GM21737 (cell line): ENCODE data around the gene AADAC.
"Not testable (repeated sequence)": the region's sequence is repeated elsewhere in the genome, so short reads cannot be mapped to it uniquely, and the experiment has no call there.

Source experiments
- ATAC-seq: cut with Tn5 transposase; IDR thresholded peaks from one replicate; pipeline ENCODE4 v1.9.1; 2021; ENCODE audit warnings: mild to moderate bottlenecking, moderate library complexity; ENCODE audit not compliant: unreplicated experiment

The AADAC gene

GRCh38 chr3:151796105-151796680 lies 17.7 kb upstream of the AADAC start:
- no peak for ATAC-seq

GRCh38 chr3:151798466-151798865 lies 15.4 kb upstream of the AADAC start:
- ATAC-seq, result no peak

- ATAC-seq, result no peak
These were observed 13.5 kb upstream of the AADAC start for GRCh38 chr3:151800431-151800830.

GRCh38 chr3:151804267-151804666 lies 9.6 kb upstream of the AADAC start:
- no peak for ATAC-seq

- no peak for ATAC-seq
These were observed 7.1 kb upstream of the AADAC start for GRCh38 chr3:151806838-151807237.

- not testable (repeated sequence) for ATAC-seq
These were observed 5.0 kb upstream of the AADAC start for GRCh38 chr3:151808926-151809325.

- ATAC-seq, result no peak
These were observed 2.4 kb upstream of the AADAC start for GRCh38 chr3:151811474-151811873.

GRCh38 chr3:151814588-151814987 lies 672 bp downstream of the AADAC start:
- no peak for ATAC-seq

- ATAC-seq, result no peak
These were observed 2.2 kb downstream of the AADAC start for GRCh38 chr3:151816091-151816604.

GRCh38 chr3:151817473-151817872 lies 3.6 kb downstream of the AADAC start:
- no peak for ATAC-seq

GRCh38 chr3:151818361-151818760 lies 4.4 kb downstream of the AADAC start:
- ATAC-seq, result no peak

- no peak for ATAC-seq
These were observed 6.0 kb downstream of the AADAC start for GRCh38 chr3:151819910-151820309.

- ATAC-seq, result no peak
These were observed 13.9 kb downstream of the AADAC start for GRCh38 chr3:151827816-151828215.

GRCh38 chr3:151835751-151836525 lies 22.0 kb downstream of the AADAC start:
- no peak for ATAC-seq

- ATAC-seq, result no peak
These were observed 23.1 kb downstream of the AADAC start for GRCh38 chr3:151837057-151837456.

- ATAC-seq, result no peak
These were observed 24.8 kb downstream of the AADAC start for GRCh38 chr3:151838574-151839312.

- no peak for ATAC-seq
These were observed 25.4 kb downstream of the AADAC start for GRCh38 chr3:151839313-151839631.

GRCh38 chr3:151841801-151842200 lies 27.9 kb downstream of the AADAC start:
- no peak for ATAC-seq

- ATAC-seq, result no peak
These were observed 29.4 kb downstream of the AADAC start for GRCh38 chr3:151843275-151843674.

GRCh38 chr3:151845306-151845905 lies 31.5 kb downstream of the AADAC start:
- no peak for ATAC-seq

GRCh38 chr3:151850065-151850464 lies 36.1 kb downstream of the AADAC start:
- not testable (repeated sequence) for ATAC-seq
